PC-9 (cell line): ENCODE measurements around the gene SH3GL3.

Experiments
- CTCF ChIP-seq: fragments of 200-600 bp; sonication (generic); conservative IDR thresholded peaks from 2 replicates; pipeline ENCODE4 v1.6.1; 2017; ENCODE audit warnings: mixed run types, antibody characterized with exemption, mild to moderate bottlenecking, moderate library complexity
- EZH2 ChIP-seq: fragments of 200-600 bp; sonication (generic); IDR thresholded peaks from 2 replicates; pipeline ENCODE4 v1.8.0; 2017; ENCODE audit warnings: antibody characterized with exemption, low read depth

DNA sequence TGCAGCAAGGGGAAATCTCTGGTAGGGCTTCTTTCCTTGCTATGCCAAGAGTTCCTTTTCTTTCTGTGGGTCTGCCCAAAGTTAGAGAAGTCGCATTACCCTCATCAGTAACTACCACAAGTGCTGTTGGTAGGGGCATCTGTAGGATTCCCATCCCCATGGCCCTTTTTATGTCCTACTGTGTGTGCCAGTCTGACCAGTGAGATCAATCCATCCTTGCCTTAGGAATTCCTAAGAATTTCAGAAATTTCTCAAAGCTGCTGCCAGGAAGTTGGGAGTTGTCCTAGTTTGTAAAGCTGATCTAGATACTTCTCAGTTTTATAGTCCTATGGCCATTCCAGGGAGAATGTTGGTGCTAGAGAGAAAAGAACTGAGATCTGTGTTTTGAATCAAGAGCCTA, 36.5 kb downstream of the SH3GL3 start:
- TF ChIP-seq CTCF (no peak), EZH2 (no peak)
